ENCODE measurements around the gene PPP6C.
"Not testable (repeated sequence)": the region's sequence is repeated elsewhere in the genome, so short reads cannot be mapped to it uniquely, and the experiment has no call there.

The PPP6C gene

GRCh38 chr9:125181756-125182155, 7.8 kb downstream of the PPP6C start:
- DNase-seq = not testable (repeated sequence)

- no peak for DNase-seq
Measured at GRCh38 chr9:125180876-125181275, 8.7 kb downstream of the PPP6C start.

- not testable (repeated sequence) for DNase-seq
Measured at GRCh38 chr9:125179776-125180175, 9.8 kb downstream of the PPP6C start.

GRCh38 chr9:125177888-125178287, 11.7 kb downstream of the PPP6C start:
- DNase-seq = no peak

- no peak for DNase-seq
Measured at GRCh38 chr9:125176636-125177035, 13.0 kb downstream of the PPP6C start.

GRCh38 chr9:125172031-125172755, 17.4 kb downstream of the PPP6C start:
- DNase-seq = no peak

GRCh38 chr9:125169895-125170294, 19.7 kb downstream of the PPP6C start:
- DNase-seq = no peak

GRCh38 chr9:125166762-125167161, 22.8 kb downstream of the PPP6C start:
- no peak for DNase-seq

GRCh38 chr9:125162891-125163290, 26.7 kb downstream of the PPP6C start:
- DNase-seq = not testable (repeated sequence)

GRCh38 chr9:125161284-125161918, 28.2 kb downstream of the PPP6C start:
- DNase-seq = no peak

- no peak for DNase-seq
Measured at GRCh38 chr9:125160750-125161149, 28.9 kb downstream of the PPP6C start.

- DNase-seq = no peak
Measured at GRCh38 chr9:125156551-125156950, 33.1 kb downstream of the PPP6C start.

GRCh38 chr9:125153712-125154367, 35.8 kb downstream of the PPP6C start:
- DNase-seq = no peak

- DNase-seq = no peak
Measured at GRCh38 chr9:125151730-125152129, 37.9 kb downstream of the PPP6C start.

- no peak for DNase-seq
Measured at GRCh38 chr9:125150349-125151245, 39.0 kb downstream of the PPP6C start.

- no peak for DNase-seq
Measured at GRCh38 chr9:125147401-125147951, 42.1 kb downstream of the PPP6C start.

GRCh38 chr9:125146247-125146646, 43.4 kb downstream of the PPP6C start:
- DNase-seq = peak in 1 of 5 donors; percentile 8

GRCh38 chr9:125145425-125145824, 44.2 kb downstream of the PPP6C start:
- DNase-seq = no peak

- peak; percentile 97 to 99 (median 99) for DNase-seq
Measured at GRCh38 chr9:125143377-125144090, 46.1 kb downstream of the PPP6C start, which contains the start of gene SCAI. Gene SCAI (minus strand): TSS chr9:125143528. CDS start chr9:125143437, 91 bp downstream.

GRCh38 chr9:125142560-125143376, 46.8 kb downstream of the PPP6C start:
- DNase-seq = peak in 3 of 5 donors; percentile 8 to 28 (median 9)

- DNase-seq = no peak
Measured at GRCh38 chr9:125141751-125142150, 47.9 kb downstream of the PPP6C start.

All from T-helper 1 cell (primary cell).